ENCODE data around the gene KIF2A. TPM values are rescaled to one million over a fixed set of nuclear protein-coding genes. Genes with fewer than 3 reads are reported as not detected.

KIF2A gene
- total RNA-seq, 2 donors from 2014 or later = 19.5 to 28.9 TPM

DNA sequence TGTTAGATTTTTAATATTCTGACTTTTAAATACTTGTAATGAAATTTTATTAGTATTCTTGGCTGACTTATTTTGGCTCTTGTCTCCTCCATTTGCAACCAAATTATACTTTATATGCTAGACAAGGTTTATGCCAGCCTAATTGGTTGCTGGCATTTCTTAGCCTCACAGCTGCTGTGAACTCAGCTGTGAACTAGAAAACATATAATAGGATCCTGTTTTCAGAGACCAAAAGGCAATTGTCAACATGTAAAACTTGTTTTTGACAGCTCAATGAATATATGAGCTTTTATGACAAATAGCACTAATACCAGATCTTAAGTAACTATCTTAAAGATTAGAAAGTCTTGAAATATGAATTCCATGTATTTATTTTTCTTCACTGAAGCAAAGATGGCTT lies 25.9 kb downstream of the KIF2A start:
- no peaks in the 10 kb centered on the region for H3K36me3 ChIP-seq
- ATAC-seq (ENCODE audit: insufficient number of reproducible peaks, low FRiP score, low read depth) (no peak), DNase-seq (ENCODE audit: low spot score) (no peak)
- TF ChIP-seq CTCF (IDR thresholded peaks at IDR 0.05) = no peak
- no peak overlapping the region for H3K27ac ChIP-seq
- no peaks in the 10 kb centered on the region for H3K27me3 ChIP-seq (replicated peaks; ENCODE audit: insufficient read depth)
- no peaks in the 10 kb centered on the region for H3K9me3 ChIP-seq
- no peaks in the 10 kb centered on the region for H3K4me1 ChIP-seq (ENCODE audit: control insufficient read depth in 1 of 2, low read depth in 2 of 2)
- H3K4me3 ChIP-seq = no peak overlapping the region

DNA sequence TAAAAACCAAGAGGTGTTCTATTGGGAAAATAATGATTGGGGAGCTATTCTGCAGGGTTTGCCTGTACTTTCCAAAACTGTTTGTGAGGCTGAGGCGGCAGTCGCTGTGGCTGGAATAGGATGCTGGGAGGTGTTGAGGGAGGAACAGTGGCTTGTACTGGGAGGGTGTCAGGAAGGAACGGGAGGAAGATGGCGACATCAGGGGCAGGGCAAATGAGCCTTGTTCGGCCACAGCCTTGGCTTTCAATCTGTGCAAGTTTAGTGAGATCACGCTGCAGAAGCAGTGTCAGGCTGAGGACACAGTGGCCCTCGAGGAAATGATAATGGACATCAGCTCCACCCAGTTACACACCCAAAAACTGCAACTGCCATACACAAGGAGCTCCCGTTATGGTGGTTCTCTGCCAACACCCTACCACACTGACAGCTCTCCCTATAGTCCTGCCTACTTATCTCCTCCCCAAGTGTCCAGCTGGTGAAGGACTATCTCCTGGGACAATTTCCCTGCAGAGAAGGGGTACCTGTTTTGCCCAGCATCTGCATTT lies 27.3 kb downstream of the KIF2A start:
- TF ChIP-seq CTCF (IDR thresholded peaks at IDR 0.05) = no peak
- H3K27ac ChIP-seq = no peak overlapping the region
- no peaks in the 10 kb centered on the region for H3K9me3 ChIP-seq
- no peak overlapping the region for H3K4me3 ChIP-seq
- ATAC-seq (ENCODE audit: insufficient number of reproducible peaks, low FRiP score, low read depth) = no peak
- DNase-seq (ENCODE audit: low spot score) = no peak
- H3K4me1 ChIP-seq (ENCODE audit: control insufficient read depth in 1 of 2, low read depth in 2 of 2) = no peaks in the 10 kb centered on the region
- no peaks in the 10 kb centered on the region for H3K36me3 ChIP-seq
- no peaks in the 10 kb centered on the region for H3K27me3 ChIP-seq (replicated peaks; ENCODE audit: insufficient read depth)

GRCh38 chr5:62334082-62334481 lies 28.1 kb downstream of the KIF2A start:
- Histone ChIP-seq H3K4me1 (ENCODE audit: control insufficient read depth in 1 of 2, low read depth in 2 of 2) (no peaks in the 10 kb centered on the region), H3K27me3 (replicated peaks; ENCODE audit: insufficient read depth) (no peaks in the 10 kb centered on the region), H3K27ac (no peak overlapping the region), H3K36me3 (no peaks in the 10 kb centered on the region), H3K9me3 (no peaks in the 10 kb centered on the region), H3K4me3 (no peak overlapping the region)
- DNase-seq (ENCODE audit: low spot score) (no peak), ATAC-seq (ENCODE audit: insufficient number of reproducible peaks, low FRiP score, low read depth) (no peak)
- no peak for TF ChIP-seq CTCF (IDR thresholded peaks at IDR 0.05)

GRCh38 chr5:62340392-62340791 lies 34.4 kb downstream of the KIF2A start:
- Histone ChIP-seq H3K4me3 (no peak overlapping the region), H3K27ac (no peak overlapping the region), H3K4me1 (ENCODE audit: control insufficient read depth in 1 of 2, low read depth in 2 of 2) (no peaks in the 10 kb centered on the region), H3K27me3 (replicated peaks; ENCODE audit: insufficient read depth) (no peaks in the 10 kb centered on the region), H3K9me3 (no peaks in the 10 kb centered on the region), H3K36me3 (no peaks in the 10 kb centered on the region)
- no peak for TF ChIP-seq CTCF (IDR thresholded peaks at IDR 0.05)
- DNase-seq (ENCODE audit: low spot score) (no peak), ATAC-seq (ENCODE audit: insufficient number of reproducible peaks, low FRiP score, low read depth) (no peak)

GRCh38 chr5:62340979-62341378 lies 35.0 kb downstream of the KIF2A start:
- no peaks in the 10 kb centered on the region for H3K36me3 ChIP-seq
- no peaks in the 10 kb centered on the region for H3K4me1 ChIP-seq (ENCODE audit: control insufficient read depth in 1 of 2, low read depth in 2 of 2)
- no peak for TF ChIP-seq CTCF (IDR thresholded peaks at IDR 0.05)
- H3K4me3 ChIP-seq = no peak overlapping the region
- H3K27ac ChIP-seq = no peak overlapping the region
- no peaks in the 10 kb centered on the region for H3K9me3 ChIP-seq
- ATAC-seq (ENCODE audit: insufficient number of reproducible peaks, low FRiP score, low read depth) = no peak
- H3K27me3 ChIP-seq (replicated peaks; ENCODE audit: insufficient read depth) = no peaks in the 10 kb centered on the region
- no peak for DNase-seq (ENCODE audit: low spot score)
